Common myeloid progenitor, CD34-positive (primary cell): ENCODE results near the gene VPS8.

Experiments used
- CTCF ChIA-PET: fragments of 350-600 bp; sonication (Branson Sonifier 250); formaldehyde crosslinking; loops from one replicate; lab custom pipeline; 2021; ENCODE audit warnings: antibody characterized with exemption; lab: Charles Lee
- POLR2A ChIA-PET: fragments of 350-600 bp; sonication (Branson Sonifier 250); formaldehyde crosslinking; loops from one replicate; lab custom pipeline; 2021; ENCODE audit warnings: antibody characterized with exemption; lab: Charles Lee
- DNase-seq, 3 donors: peaks; one replicate each; pipeline versions ENCODE4 v3.0.0 to v3.0.0-alpha.2; 2013
- H3K27ac ChIP-seq, 2 experiments: 1 replicate in 1 of 2; 2 replicates in 1 of 2; pipeline ENCODE4 v1.7.0; 2013; ENCODE audit warnings: inconsistent platforms in 2 of 2, low read length in 2 of 2, mild to moderate bottlenecking in 2 of 2, low read depth in 1 of 2, moderate library complexity in 1 of 2; ENCODE audit not compliant: severe bottlenecking in 2 of 2, insufficient read depth in 1 of 2, poor library complexity in 1 of 2
- H3K27me3 ChIP-seq, 5 experiments: replicated peaks in 2 of 5; 1 replicate in 3 of 5; 2 replicates in 2 of 5; pipeline versions ENCODE4 v1.6.1 to v1.7.0; 2013; ENCODE audit warnings: low read length in 4 of 5, mild to moderate bottlenecking in 2 of 5, moderate library complexity in 2 of 5, inconsistent platforms in 1 of 5; ENCODE audit not compliant: insufficient read depth in 5 of 5, control insufficient read depth in 4 of 5
- H3K36me3 ChIP-seq, 4 experiments: 1 replicate in 2 of 4; 2 replicates in 2 of 4; pipeline versions ENCODE4 v1.6.1 to v1.7.0; 2013; ENCODE audit warnings: low read length in 3 of 4, control low read depth in 1 of 4, mild to moderate bottlenecking in 1 of 4; ENCODE audit not compliant: control insufficient read depth in 4 of 4, insufficient read depth in 4 of 4
- H3K4me1 ChIP-seq, 4 experiments: 1 replicate in 3 of 4; 2 replicates in 1 of 4; pipeline versions ENCODE4 v1.6.1 to v1.7.1; 2013; ENCODE audit warnings: low read length in 3 of 4, mild to moderate bottlenecking in 3 of 4, control low read depth in 1 of 4, inconsistent platforms in 1 of 4, moderate library complexity in 1 of 4; ENCODE audit not compliant: control insufficient read depth in 4 of 4, insufficient read depth in 4 of 4; ENCODE audit errors: control extremely low read depth in 1 of 4
- H3K4me3 ChIP-seq, 7 experiments: 1 replicate in 4 of 7; 2 replicates in 3 of 7; pipeline versions ENCODE4 v1.5.1 to v1.7.0; 2013; ENCODE audit warnings: mild to moderate bottlenecking in 7 of 7, low read length in 6 of 7, moderate library complexity in 6 of 7, inconsistent platforms in 2 of 7, low read depth in 2 of 7, control low read depth in 1 of 7; ENCODE audit not compliant: insufficient read depth in 4 of 7, control insufficient read depth in 1 of 7; ENCODE audit errors: extremely low read depth in 1 of 7
- H3K9me3 ChIP-seq, 5 experiments: 1 replicate in 4 of 5; 2 replicates in 1 of 5; pipeline versions ENCODE4 v1.6.1 to v1.7.1; 2013; ENCODE audit warnings: low read length in 4 of 5, mild to moderate bottlenecking in 2 of 5, inconsistent platforms in 1 of 5, low read depth in 1 of 5, moderate library complexity in 1 of 5; ENCODE audit not compliant: control insufficient read depth in 4 of 5, insufficient read depth in 2 of 5; ENCODE audit errors: control extremely low read depth in 1 of 5
- WGBS: methylation state at CpG from one replicate; pipeline ENCODE4 v1.1.5; 2013; ENCODE audit not compliant: insufficient coverage; 5-methylcytosine and 5-hydroxymethylcytosine counted together

The VPS8 gene

DNA sequence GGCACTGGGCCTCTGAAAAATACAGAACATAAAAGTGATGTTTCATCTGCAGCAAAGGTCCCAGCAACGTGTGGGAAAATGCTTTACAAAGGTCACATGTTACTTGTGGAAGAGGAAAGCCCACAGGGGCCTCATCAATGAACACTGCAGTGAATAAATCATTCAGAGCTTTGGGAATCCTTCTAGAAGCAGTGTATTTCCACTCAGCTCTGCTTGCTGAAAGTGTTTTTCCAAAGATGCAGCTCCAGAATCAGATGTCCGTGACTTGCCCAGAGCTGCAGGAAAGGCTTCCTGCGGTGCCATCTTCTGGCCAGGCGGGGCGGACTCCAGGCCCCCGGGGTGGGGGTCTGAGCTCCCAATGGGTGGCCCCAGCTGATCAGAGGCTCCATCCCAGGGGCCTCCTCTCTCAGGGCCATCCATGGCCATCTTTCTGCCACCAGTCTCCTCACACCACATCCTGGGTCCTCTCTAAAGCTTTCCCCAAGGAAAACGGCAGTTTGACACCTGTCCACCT lies 259.4 kb downstream of the VPS8 start:
- Histone ChIP-seq H3K4me1 (no peaks in the 10 kb centered on the region), H3K4me3 (no peak overlapping the region)

DNA sequence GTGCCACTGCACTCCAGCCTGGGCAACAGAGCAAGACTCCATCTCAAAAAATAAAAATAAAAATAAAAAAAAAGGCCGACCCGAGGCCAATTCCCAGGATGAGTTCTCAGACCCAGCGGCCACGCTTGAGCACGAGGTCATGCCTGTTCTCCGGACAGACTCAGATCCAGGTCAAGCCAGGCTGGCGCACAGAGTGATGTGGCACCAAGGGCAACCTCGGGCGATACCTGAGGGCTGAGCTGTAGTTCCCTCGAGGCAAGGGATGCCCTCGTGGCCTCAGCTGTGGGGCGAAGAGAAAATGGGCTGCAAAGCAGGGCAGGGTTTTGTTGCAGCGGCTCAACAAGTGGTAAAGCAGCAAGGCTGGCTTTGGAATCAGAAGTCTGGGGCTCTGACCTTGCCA lies 263.6 kb downstream of the VPS8 start:
- ChIA-PET POLR2A (no interaction called here), CTCF (no interaction called here)
- no peak overlapping the region for H3K4me3 ChIP-seq
- H3K27ac ChIP-seq, result no peak overlapping the region
- no peaks in the 10 kb centered on the region for H3K27me3 ChIP-seq
- 98% methylated on average over 13 of the region's 13 CpGs for whole genome bisulfite sequencing
- H3K36me3 ChIP-seq, result no peaks in the 10 kb centered on the region
- H3K4me1 ChIP-seq, result no peaks in the 10 kb centered on the region
- H3K9me3 ChIP-seq, result no peaks in the 10 kb centered on the region
- DNase-seq, result no peak

More for the DNA sequence above, 259.4 kb downstream of the VPS8 start:
- no peak for DNase-seq
- WGBS, result 73% methylated on average over 7 of the region's 7 CpGs
- Histone ChIP-seq H3K9me3 (no peaks in the 10 kb centered on the region), H3K27me3 (no peaks in the 10 kb centered on the region), H3K27ac (no peak overlapping the region), H3K36me3 (no peaks in the 10 kb centered on the region)
- ChIA-PET POLR2A (no interaction called here), CTCF (interaction anchor here (1.4 kb wide), 1 partner anchor 14 kb away, joined by 3 read pairs; no protein-coding TSS in a partner anchor)

- no peak for DNase-seq
- 98% methylated on average over 5 of the region's 8 CpGs for WGBS
- H3K27me3 ChIP-seq, result no peaks in the 10 kb centered on the region
- ChIA-PET POLR2A (no interaction called here), CTCF (no interaction called here)
- no peak overlapping the region for H3K4me3 ChIP-seq
- no peaks in the 10 kb centered on the region for H3K36me3 ChIP-seq
- no peaks in the 10 kb centered on the region for H3K4me1 ChIP-seq
- H3K9me3 ChIP-seq, result no peaks in the 10 kb centered on the region
- H3K27ac ChIP-seq, result no peak overlapping the region
Measured at GRCh38 chr3:185076219-185076618, 264.3 kb downstream of the VPS8 start.

DNA sequence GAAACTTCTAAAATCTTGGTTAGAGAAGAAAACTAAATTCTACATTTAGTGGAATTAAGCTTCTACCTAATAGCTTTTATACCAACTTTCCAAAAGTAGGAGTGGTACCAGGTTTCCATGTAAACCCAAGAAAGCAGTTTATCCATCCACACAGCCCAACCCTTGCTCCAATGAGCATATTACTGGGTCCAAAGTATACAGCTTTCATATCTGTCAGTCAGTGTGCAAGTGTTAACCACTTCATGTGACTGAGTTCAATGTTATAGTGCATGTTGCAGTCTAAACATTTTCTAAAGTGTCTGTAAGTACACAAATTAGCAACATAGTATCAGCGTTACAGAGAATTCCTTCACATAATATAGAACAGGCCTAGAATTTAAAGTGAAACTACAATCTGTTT lies 267.7 kb downstream of the VPS8 start:
- CTCF ChIA-PET, result interaction anchor here (1.3 to 1.4 kb wide), 2 partner anchors 14 to 96 kb away, joined by 3 read pairs; no protein-coding TSS in a partner anchor
- WGBS, result no CpG with 5 or more reads among the region's 1 CpG

GRCh38 chr3:185081521-185081920 lies 269.6 kb downstream of the VPS8 start:
- POLR2A ChIA-PET, result no interaction called here
- Histone ChIP-seq H3K27ac (no peak overlapping the region), H3K27me3 (no peaks in the 10 kb centered on the region), H3K4me3 (no peak overlapping the region), H3K9me3 (no peaks in the 10 kb centered on the region), H3K36me3 (no peaks in the 10 kb centered on the region), H3K4me1 (no peaks in the 10 kb centered on the region)
- CTCF ChIA-PET, result no interaction called here
- DNase-seq, result no peak
- 92% methylated on average over 1 of the region's 1 CpG for WGBS

More for the DNA sequence above, 267.7 kb downstream of the VPS8 start:
- Histone ChIP-seq H3K36me3 (no peaks in the 10 kb centered on the region), H3K27ac (no peak overlapping the region), H3K9me3 (no peaks in the 10 kb centered on the region), H3K4me3 (no peak overlapping the region), H3K27me3 (no peaks in the 10 kb centered on the region), H3K4me1 (no peaks in the 10 kb centered on the region)
- no peak for DNase-seq
- POLR2A ChIA-PET, result no interaction called here

GRCh38 chr3:185082149-185082548 lies 270.2 kb downstream of the VPS8 start:
- Histone ChIP-seq H3K27me3 (no peaks in the 10 kb centered on the region), H3K27ac (no peak overlapping the region), H3K4me1 (no peaks in the 10 kb centered on the region), H3K36me3 (no peaks in the 10 kb centered on the region), H3K9me3 (no peaks in the 10 kb centered on the region), H3K4me3 (no peak overlapping the region)
- ChIA-PET POLR2A (no interaction called here), CTCF (no interaction called here)
- no peak for DNase-seq
- WGBS, result 94% methylated on average over 3 of the region's 3 CpGs

DNA sequence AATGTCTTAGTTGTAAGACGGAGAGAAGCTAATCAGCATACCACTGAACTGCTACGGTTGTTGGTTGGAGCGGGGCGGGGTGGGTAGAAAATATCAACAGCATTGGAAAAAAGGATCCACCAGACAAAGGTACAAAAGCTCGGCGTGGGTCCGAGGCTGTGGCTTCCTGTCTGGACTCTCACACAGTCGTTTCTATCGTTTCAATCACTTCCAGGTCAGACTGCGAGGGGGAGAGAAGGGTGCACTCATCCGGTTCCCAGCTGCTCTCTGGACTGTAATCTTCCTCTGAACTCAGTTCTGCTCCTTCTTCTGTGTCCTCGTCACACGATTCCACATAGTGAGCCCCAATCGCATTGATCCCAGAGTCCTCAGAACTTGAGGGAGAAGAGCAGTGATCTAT lies 270.9 kb downstream of the VPS8 start:
- no peak for DNase-seq
- H3K27ac ChIP-seq, result no peak overlapping the region
- CTCF ChIA-PET, result no interaction called here
- H3K4me3 ChIP-seq, result no peak overlapping the region
- WGBS, result 84% methylated on average over 13 of the region's 14 CpGs
- no peaks in the 10 kb centered on the region for H3K27me3 ChIP-seq
- no peaks in the 10 kb centered on the region for H3K4me1 ChIP-seq
- POLR2A ChIA-PET, result no interaction called here
- H3K9me3 ChIP-seq, result no peaks in the 10 kb centered on the region
- no peaks in the 10 kb centered on the region for H3K36me3 ChIP-seq
